ENCODE measurements around the gene RMDN2. TPM values are rescaled to one million over a fixed set of nuclear protein-coding genes. Genes with fewer than 3 reads are reported as not detected.

Gene RMDN2, protein sequence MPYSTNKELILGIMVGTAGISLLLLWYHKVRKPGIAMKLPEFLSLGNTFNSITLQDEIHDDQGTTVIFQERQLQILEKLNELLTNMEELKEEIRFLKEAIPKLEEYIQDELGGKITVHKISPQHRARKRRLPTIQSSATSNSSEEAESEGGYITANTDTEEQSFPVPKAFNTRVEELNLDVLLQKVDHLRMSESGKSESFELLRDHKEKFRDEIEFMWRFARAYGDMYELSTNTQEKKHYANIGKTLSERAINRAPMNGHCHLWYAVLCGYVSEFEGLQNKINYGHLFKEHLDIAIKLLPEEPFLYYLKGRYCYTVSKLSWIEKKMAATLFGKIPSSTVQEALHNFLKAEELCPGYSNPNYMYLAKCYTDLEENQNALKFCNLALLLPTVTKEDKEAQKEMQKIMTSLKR
- polyA plus RNA-seq (ENCODE audit: insufficient read length in 3 of 3): 10 to 100 TPM; 10.9 to 14.9 (median 11.3) TPM
- long read RNA-seq, donor 1, partial matches to known transcripts: 0 of 2 reads
- long read RNA-seq, donor 1, other reads (novel, unspliced or antisense): 0 of 2 reads
- long read RNA-seq, donor 2, partial matches to known transcripts: 0 of 1 reads
- long read RNA-seq, donor 2, other reads (novel, unspliced or antisense): 0 of 1 reads
- long read RNA-seq, donor 3, partial matches to known transcripts: 0 of 1 reads
- long read RNA-seq, donor 3, other reads (novel, unspliced or antisense): 0 of 1 reads
- long read RNA-seq, donor 4, partial matches to known transcripts: 0 of 3 reads
- long read RNA-seq, donor 4, other reads (novel, unspliced or antisense): 0 of 3 reads
- long read RNA-seq, donor 5, partial matches to known transcripts: 25 of 26 reads
- long read RNA-seq, donor 5, other reads (novel, unspliced or antisense): 0 of 26 reads
- long read RNA-seq, donor 6, partial matches to known transcripts: 0 of 2 reads
- long read RNA-seq, donor 6, other reads (novel, unspliced or antisense): 0 of 2 reads
- long read RNA-seq, donor 7: 0 reads
- long read RNA-seq, donor 8, partial matches to known transcripts: 105 of 208 reads
- long read RNA-seq, donor 8, other reads (novel, unspliced or antisense): 102 of 208 reads
- long read RNA-seq, donor 9, transcript RMDN2-202 (11 exons, 1,381 nt): major isoform, 5 of 5 reads
- long read RNA-seq, donor 9, partial matches to known transcripts: 0 of 5 reads
- long read RNA-seq, donor 9, other reads (novel, unspliced or antisense): 0 of 5 reads
- long read RNA-seq, donor 10, partial matches to known transcripts: 0 of 2 reads
- long read RNA-seq, donor 10, other reads (novel, unspliced or antisense): 0 of 2 reads
- long read RNA-seq, donor 11: 0 reads
- long read RNA-seq, donor 12, partial matches to known transcripts: 0 of 4 reads
- long read RNA-seq, donor 12, other reads (novel, unspliced or antisense): 0 of 4 reads
- long read RNA-seq, donor 13: 0 reads
- long read RNA-seq, donor 14: 0 reads
- long read RNA-seq, donor 15, partial matches to known transcripts: 0 of 4 reads
- long read RNA-seq, donor 15, other reads (novel, unspliced or antisense): 0 of 4 reads
- long read RNA-seq, donor 16, partial matches to known transcripts: 0 of 1 reads
- long read RNA-seq, donor 16, other reads (novel, unspliced or antisense): 0 of 1 reads

GRCh38 chr2:37925063-37925897 is at the start of gene RMDN2:
TSS of gene RMDN2 (plus strand) at chr2:37925287. CDS start at chr2:37929278, 3,991 bp downstream.
- peak; percentile 92 for DNase-seq

- DNase-seq: no peak
Measured at GRCh38 chr2:37875403-37875906, 49.6 kb upstream of the RMDN2 start.

- no peak for DNase-seq
Measured at GRCh38 chr2:37876227-37876626, 48.9 kb upstream of the RMDN2 start.

DNA sequence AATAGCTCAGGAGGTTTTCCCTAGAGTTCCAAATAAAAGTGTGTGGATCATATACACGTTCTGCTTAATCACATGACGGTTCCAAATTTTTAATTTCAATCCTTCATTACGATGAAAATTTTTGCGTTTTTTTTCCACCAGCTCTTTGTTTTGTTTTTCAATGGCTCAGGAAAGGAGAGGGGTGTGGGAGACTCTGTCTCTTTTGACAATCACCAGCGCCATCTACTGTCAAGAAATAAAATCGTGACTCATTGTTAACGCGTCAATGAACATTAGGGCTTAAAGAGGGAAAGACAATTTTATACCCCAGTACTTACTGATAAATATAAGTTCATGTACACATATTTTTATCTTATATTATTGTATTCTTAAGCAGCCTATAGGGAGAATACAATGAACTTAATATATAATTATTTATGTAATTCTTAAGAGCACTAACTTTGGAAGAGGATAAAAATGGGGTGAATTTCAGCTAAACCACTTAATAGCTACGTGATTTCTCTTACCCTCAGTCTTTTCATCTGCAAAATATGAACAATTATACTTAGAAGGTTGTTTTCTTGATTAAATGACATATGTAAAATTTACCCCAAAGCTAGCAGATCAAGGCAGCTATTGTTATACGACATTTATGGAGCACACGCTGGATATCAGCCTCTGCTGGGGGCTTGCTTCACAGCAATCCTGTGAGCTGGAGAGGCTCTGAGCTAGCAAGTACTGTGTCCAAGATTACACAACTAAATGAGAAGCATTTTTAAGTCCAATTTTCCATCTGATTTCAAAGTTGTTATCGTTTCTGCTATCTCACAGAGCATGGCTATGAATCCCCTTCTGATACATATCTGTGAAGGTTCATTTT is 47.4 kb upstream of the RMDN2 start:
- DNase-seq: peak; percentile 70

- no peak for DNase-seq
Measured at GRCh38 chr2:37878536-37878935, 46.6 kb upstream of the RMDN2 start.

DNA sequence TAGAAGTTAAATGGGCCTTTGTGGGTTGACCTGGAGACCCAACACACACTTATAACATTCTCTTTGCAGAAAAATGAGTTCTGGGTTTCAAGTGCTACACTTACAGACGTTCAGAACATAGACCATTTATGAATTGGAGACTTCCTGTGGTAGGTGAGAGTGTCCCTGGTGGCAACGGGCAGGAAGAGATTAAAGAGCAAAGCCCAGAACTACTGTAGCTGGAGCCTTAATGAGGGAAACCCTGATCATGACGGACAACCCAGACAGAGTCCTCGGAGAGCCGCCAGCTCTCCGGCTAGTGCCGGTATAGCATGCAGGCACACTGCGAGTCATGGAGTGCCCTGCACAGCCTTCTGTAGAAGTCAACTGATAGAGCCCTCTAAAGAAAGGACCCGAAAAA is 44.5 kb upstream of the RMDN2 start:
- DNase-seq: no peak

- no peak for DNase-seq
Measured at GRCh38 chr2:37881397-37881796, 43.7 kb upstream of the RMDN2 start.

GRCh38 chr2:37882036-37882435 is 43.1 kb upstream of the RMDN2 start:
- DNase-seq: no peak

GRCh38 chr2:37883518-37883917 is 41.6 kb upstream of the RMDN2 start:
- no peak for DNase-seq

- no peak for DNase-seq
Measured at GRCh38 chr2:37885329-37885993, 39.6 kb upstream of the RMDN2 start.

- DNase-seq: no peak
Measured at GRCh38 chr2:37886745-37887144, 38.3 kb upstream of the RMDN2 start.

GRCh38 chr2:37887286-37887685 is 37.8 kb upstream of the RMDN2 start:
- no peak for DNase-seq

DNA sequence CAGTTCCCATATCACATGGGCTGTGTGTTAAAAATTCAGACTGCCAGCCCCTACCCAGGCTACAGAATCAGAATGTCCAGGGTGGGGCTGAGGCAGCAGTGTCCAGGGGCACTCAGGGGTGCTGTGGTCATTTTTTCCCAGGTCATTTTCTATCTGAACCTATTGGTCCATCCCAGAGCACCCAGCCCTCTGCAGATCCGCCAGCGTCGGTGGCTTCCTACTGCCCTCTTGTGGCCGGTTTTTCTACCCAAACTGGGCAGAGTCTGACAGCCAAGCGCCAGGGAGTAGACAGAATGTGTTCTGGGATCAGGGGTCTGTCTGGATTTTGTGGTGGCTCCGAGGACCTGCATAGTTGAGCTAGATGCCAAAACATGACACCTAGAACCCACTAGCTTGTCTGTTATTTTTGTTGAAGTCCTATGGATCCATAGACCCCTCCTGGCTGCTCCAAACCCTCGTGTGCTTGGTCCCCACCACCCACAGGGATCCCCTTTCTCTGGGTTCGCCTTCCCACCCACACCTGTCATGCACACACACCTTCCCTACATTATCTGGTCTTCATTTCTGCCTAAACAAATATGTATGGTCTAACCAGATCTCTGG is 34.1 kb upstream of the RMDN2 start:
- DNase-seq: peak; percentile 52

DNA sequence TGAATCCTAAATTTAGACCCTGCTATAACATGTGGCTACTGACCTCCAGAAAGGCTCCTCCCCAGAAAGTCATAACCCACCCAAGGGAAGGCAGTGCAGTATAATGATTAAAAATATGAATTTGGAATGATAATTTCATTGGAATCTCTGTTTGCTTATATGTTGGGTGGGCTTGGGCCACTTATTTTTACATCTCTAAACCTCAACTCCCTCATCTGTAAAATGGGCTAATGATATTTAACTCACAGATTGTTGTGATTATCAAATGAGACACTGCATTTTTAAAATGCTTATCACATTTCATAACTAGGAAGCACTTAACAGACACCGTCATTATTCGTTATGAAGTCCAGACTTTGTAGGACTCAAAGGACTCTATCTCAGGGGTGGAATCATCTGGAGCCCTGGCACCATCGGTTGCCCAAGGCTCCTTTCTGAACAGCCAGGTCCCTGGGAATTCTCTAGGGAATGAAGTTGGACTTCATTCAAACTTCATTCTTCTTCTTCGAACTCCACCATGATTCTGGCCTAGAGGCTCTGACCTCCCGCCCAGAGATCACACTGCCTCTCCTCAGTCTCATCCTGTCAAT is 33.1 kb upstream of the RMDN2 start:
- no peak for DNase-seq

- no peak for DNase-seq
Measured at GRCh38 chr2:37892436-37893114, 32.5 kb upstream of the RMDN2 start.

GRCh38 chr2:37893327-37893726 is 31.8 kb upstream of the RMDN2 start:
- DNase-seq: no peak

GRCh38 chr2:37894047-37894446 is 31.0 kb upstream of the RMDN2 start:
- no peak for DNase-seq
